Thyroid gland (tissue), 4 donors: ENCODE measurements around the gene OTOGL. TPM values are rescaled to one million over a fixed set of nuclear protein-coding genes. Genes with fewer than 3 reads are reported as not detected.

Source experiments
- DNase-seq, 2 donors: peaks; one replicate each; pipeline ENCODE4 v3.0.0-alpha.2; 2019
- H3K27ac ChIP-seq, 3 donors: fragments of 200-600 bp; sonication (generic); 1 replicate in 2 of 3; 2 replicates in 1 of 3; pipeline ENCODE4 v1.5.1; 2016 to 2019; ENCODE audit warnings: mild to moderate bottlenecking in 1 of 3, moderate library complexity in 1 of 3
- H3K27me3 ChIP-seq: fragments of 200-600 bp; sonication (generic); one replicate; pipeline ENCODE4 v1.5.1; 2019
- H3K36me3 ChIP-seq, 2 donors: fragments of 200-600 bp; sonication (generic); one replicate each; pipeline ENCODE4 v1.5.1; 2016 to 2019
- H3K4me1 ChIP-seq, 2 donors: fragments of 200-600 bp; sonication (generic); one replicate each; pipeline ENCODE4 v1.5.1; 2017 to 2019
- H3K4me3 ChIP-seq, 3 donors: fragments of 200-600 bp; sonication (generic); replicated peaks in 1 of 3; 1 replicate in 2 of 3; 2 replicates in 1 of 3; pipeline ENCODE4 v1.5.1; 2016; ENCODE audit warnings: mild to moderate bottlenecking in 1 of 3
- H3K9me3 ChIP-seq: fragments of 200-600 bp; sonication (generic); one replicate; pipeline ENCODE4 v1.5.1; 2017
- CTCF ChIP-seq, 6 experiments: fragments of 200-600 bp in 3 of 6; fragments of 450-650 bp in 3 of 6; sonication (generic) in 3 of 6; IDR thresholded peaks; one replicate each; pipeline ENCODE4 v1.5.1; 2016 to 2019; ENCODE audit warnings: antibody characterized with exemption in 6 of 6, mild to moderate bottlenecking in 2 of 6, inconsistent platforms in 1 of 6, moderate library complexity in 1 of 6
- POLR2A ChIP-seq, 2 donors: fragments of 450-650 bp; IDR thresholded peaks; one replicate each; pipeline ENCODE4 v1.6.1; 2017; ENCODE audit warnings: antibody characterized with exemption in 2 of 2, mild to moderate bottlenecking in 2 of 2, moderate library complexity in 1 of 2
- WGBS, 2 donors: methylation state at CpG; one replicate each; pipeline ENCODE4 v1.1.5; 2017; 5-methylcytosine and 5-hydroxymethylcytosine counted together
- intact Hi-C: fragments of 100-400 bp; cut with DNase I; formaldehyde crosslinking; loops from one replicate; pipeline ENCODE4 v1.15.1; 2023
- total RNA-seq, 4 donors: library from RNA; depleted of rRNA; stranded (reverse); fragments of >200 nt; gene quantifications; one replicate each; pipeline ENCODE4 v1.2.3, GENCODE V29; 2016

Gene OTOGL
- total RNA-seq, 4 donors from 2014 or later = 0.11 to 0.13 TPM; not detected in 2

DNA sequence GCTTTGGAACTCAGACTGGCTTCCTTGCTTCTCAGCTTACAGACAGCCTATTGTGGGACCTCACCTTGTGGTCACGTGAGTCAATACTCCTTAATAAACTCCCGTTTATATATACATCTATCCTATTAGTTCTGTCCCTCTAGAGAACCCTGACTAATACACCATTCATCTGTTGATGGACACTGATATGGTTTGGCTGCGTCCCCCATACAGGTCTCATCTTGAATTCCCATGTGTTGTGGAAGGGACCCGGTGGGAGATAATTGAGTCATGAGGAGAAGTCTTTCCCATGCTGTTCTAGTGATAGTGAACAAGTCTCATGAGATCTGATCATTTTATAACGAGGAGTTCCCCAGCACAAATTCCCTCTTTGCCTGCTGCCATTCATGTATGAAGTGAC lies 57.0 kb downstream of the OTOGL start:
- no peaks in the 10 kb centered on the region for H3K4me1 ChIP-seq
- no peaks in the 10 kb centered on the region for H3K9me3 ChIP-seq
- DNase-seq = no peak
- H3K4me3 ChIP-seq = no peak overlapping the region
- 88 to 89% methylated on average over 5 of the region's 5 CpGs for WGBS, 2 donors
- no peak overlapping the region for H3K27ac ChIP-seq
- no peaks in the 10 kb centered on the region for H3K27me3 ChIP-seq
- TF ChIP-seq POLR2A (IDR thresholded peaks at IDR 0.05) (no peak), CTCF (IDR thresholded peaks at IDR 0.05) (no peak)
- H3K36me3 ChIP-seq = no peaks in the 10 kb centered on the region
- intact Hi-C loops = no loop called here

GRCh38 chr12:80157645-80158044 lies 58.3 kb downstream of the OTOGL start:
- TF ChIP-seq POLR2A (IDR thresholded peaks at IDR 0.05) (no peak), CTCF (IDR thresholded peaks at IDR 0.05) (no peak)
- H3K4me1 ChIP-seq = no peaks in the 10 kb centered on the region
- no peak overlapping the region for H3K27ac ChIP-seq
- intact Hi-C loops = no loop called here
- H3K9me3 ChIP-seq = no peaks in the 10 kb centered on the region
- H3K4me3 ChIP-seq = no peak overlapping the region
- H3K27me3 ChIP-seq = no peaks in the 10 kb centered on the region
- WGBS, 2 donors = 68 to 70% methylated on average over 2 of the region's 2 CpGs
- H3K36me3 ChIP-seq = no peaks in the 10 kb centered on the region
- no peak for DNase-seq

DNA sequence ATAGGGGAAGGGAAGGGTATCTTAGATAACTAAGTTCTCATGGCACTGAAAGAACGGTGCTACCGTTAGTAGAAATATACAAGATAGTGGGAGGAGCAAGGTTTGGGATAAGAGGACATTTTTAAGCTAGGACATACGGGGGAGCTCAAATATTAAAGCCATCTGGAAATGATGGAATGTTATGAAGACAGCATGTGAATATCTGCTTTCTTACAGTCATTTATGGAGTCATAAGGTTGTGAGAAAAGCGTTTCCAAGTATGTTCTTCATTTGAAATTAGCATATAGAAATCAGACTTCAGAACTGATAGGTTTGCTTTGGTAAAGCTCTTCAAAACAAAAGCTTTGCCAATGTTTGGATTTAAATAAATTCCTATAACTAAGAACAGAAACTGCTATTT lies 62.3 kb downstream of the OTOGL start:
- intact Hi-C loops = no loop called here
- H3K4me3 ChIP-seq = no peak overlapping the region
- WGBS, 2 donors = 70 to 73% methylated on average over 4 of the region's 4 CpGs
- H3K27ac ChIP-seq = no peak overlapping the region
- H3K36me3 ChIP-seq = no peaks in the 10 kb centered on the region
- DNase-seq = no peak
- no peak for TF ChIP-seq CTCF (IDR thresholded peaks at IDR 0.05)
- TF ChIP-seq POLR2A (IDR thresholded peaks at IDR 0.05) = no peak
- H3K27me3 ChIP-seq = no peaks in the 10 kb centered on the region
- H3K9me3 ChIP-seq = no peaks in the 10 kb centered on the region
- H3K4me1 ChIP-seq = no peaks in the 10 kb centered on the region

- H3K36me3 ChIP-seq = no peaks in the 10 kb centered on the region
- intact Hi-C loops = no loop called here
- H3K27me3 ChIP-seq = no peaks in the 10 kb centered on the region
- H3K4me3 ChIP-seq = no peak overlapping the region
- WGBS, 2 donors = 65 to 69% methylated on average over 2 of the region's 2 CpGs
- no peak for DNase-seq
- TF ChIP-seq POLR2A (IDR thresholded peaks at IDR 0.05) (no peak), CTCF (IDR thresholded peaks at IDR 0.05) (no peak)
- no peaks in the 10 kb centered on the region for H3K4me1 ChIP-seq
- H3K9me3 ChIP-seq = no peaks in the 10 kb centered on the region
- H3K27ac ChIP-seq = no peak overlapping the region
Measured at GRCh38 chr12:80162177-80162576, 62.8 kb downstream of the OTOGL start.

GRCh38 chr12:80165746-80166145 lies 66.4 kb downstream of the OTOGL start:
- no peak overlapping the region for H3K27ac ChIP-seq
- no peak overlapping the region for H3K4me3 ChIP-seq
- TF ChIP-seq POLR2A (IDR thresholded peaks at IDR 0.05) (no peak), CTCF (IDR thresholded peaks at IDR 0.05) (no peak)
- H3K27me3 ChIP-seq = no peaks in the 10 kb centered on the region
- H3K4me1 ChIP-seq = no peaks in the 10 kb centered on the region
- H3K36me3 ChIP-seq = no peaks in the 10 kb centered on the region
- H3K9me3 ChIP-seq = no peaks in the 10 kb centered on the region
- DNase-seq = no peak
- intact Hi-C loops = no loop called here
